Type B pancreatic cell (in vitro differentiated cells): Measurements from ENCODE around the gene GATAD2B. TPM values are rescaled to one million over a fixed set of nuclear protein-coding genes. Genes with fewer than 3 reads are reported as not detected.

Experiments used
- DNase-seq: peaks from one replicate; pipeline ENCODE4 v3.0.0; 2021; ENCODE audit warnings: mixed read lengths; ENCODE audit not compliant: unreplicated experiment; ENCODE audit errors: extremely low spot score
- H3K27ac Mint-ChIP-seq: 2 replicates; pipeline ENCODE4 v1.8.0; 2021; ENCODE audit warnings: mild to moderate bottlenecking, mixed read lengths
- H3K27me3 Mint-ChIP-seq: 2 replicates; pipeline ENCODE4 v1.8.0; 2021; ENCODE audit warnings: mixed read lengths
- H3K36me3 Mint-ChIP-seq: 2 replicates; pipeline ENCODE4 v1.8.0; 2021; ENCODE audit warnings: mixed read lengths
- H3K4me1 Mint-ChIP-seq: one replicate; pipeline ENCODE4 v1.8.0; 2021; ENCODE audit warnings: mixed read lengths; ENCODE audit not compliant: unreplicated experiment
- H3K4me3 Mint-ChIP-seq: 2 replicates; pipeline ENCODE4 v1.8.0; 2021; ENCODE audit warnings: mild to moderate bottlenecking, mixed read lengths
- H3K9me3 Mint-ChIP-seq: 2 replicates; pipeline ENCODE4 v1.8.0; 2021; ENCODE audit warnings: mixed read lengths
- CTCF ChIP-seq: fragments of 200-600 bp; sonication (generic); conservative IDR thresholded peaks from 2 replicates; pipeline ENCODE4 v1.5.0; 2021; ENCODE audit warnings: antibody characterized with exemption, mild to moderate bottlenecking
- total RNA-seq: library from RNA; stranded (reverse); gene quantifications from 2 replicates; pipeline ENCODE4 v1.2.1, GENCODE V29; 2021; ENCODE audit warnings: low replicate concordance

GATAD2B gene
- total RNA-seq, 1 donor from 2014 or later, result 51.4 TPM

DNA sequence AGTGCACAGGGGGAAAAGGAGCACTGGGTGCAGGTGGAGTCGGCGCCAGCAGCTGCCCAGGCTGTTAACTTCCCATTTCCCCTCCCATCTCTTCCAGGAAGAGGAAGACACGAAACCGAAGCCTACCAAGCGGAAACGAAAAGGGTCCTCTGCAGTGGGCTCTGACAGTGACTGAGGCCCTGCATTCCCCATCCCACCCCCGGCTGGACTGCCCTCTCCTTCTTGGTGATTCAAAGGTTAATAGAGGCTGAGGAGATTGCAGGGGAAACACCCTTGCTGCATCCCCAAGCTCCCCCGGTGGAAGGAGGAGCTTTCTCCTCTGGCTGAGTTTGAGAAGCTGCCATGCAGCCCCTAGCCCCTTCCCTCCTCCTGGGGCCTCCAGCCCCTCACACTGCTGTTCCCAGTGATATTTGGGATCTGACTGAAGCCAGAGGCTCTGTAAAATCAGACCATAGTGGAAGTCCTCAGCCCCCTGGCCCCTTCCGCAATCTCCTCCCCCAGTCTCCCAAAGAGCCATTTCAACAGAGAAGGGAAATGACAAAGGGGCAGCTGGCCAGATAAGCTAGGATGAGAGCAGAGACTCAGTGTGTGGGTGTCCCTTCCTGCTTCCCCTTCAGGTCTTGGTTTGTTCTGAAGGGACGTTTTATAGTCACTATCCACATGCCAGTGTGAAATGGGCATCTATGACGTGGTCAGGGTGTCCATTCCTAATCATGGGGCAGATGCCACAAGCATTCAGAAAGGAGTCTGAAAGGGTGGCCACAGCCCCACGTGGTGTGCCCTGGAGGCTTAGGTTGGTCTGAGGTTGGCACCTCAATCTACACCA is 149.5 kb downstream of the GATAD2B start:
- Mint-ChIP-seq H3K27me3 (no peaks in the 10 kb centered on the region), H3K27ac (no peak overlapping the region), H3K4me3 (peak overlapping the region; percentile 62), H3K9me3 (no peaks in the 10 kb centered on the region), H3K36me3 (no peaks in the 10 kb centered on the region), H3K4me1 (peaks cover 13% of the 10 kb centered on the region)
- no peak for DNase-seq
- no peak for TF ChIP-seq CTCF

GRCh38 chr1:153771841-153772593 is 150.8 kb downstream of the GATAD2B start:
- TF ChIP-seq CTCF, result peak; percentile 74
- Mint-ChIP-seq H3K4me3 (no peak overlapping the region), H3K9me3 (no peaks in the 10 kb centered on the region), H3K36me3 (peaks cover 7% of the 10 kb centered on the region), H3K4me1 (peaks cover 9% of the 10 kb centered on the region), H3K27me3 (no peaks in the 10 kb centered on the region), H3K27ac (no peak overlapping the region)
- no peak for DNase-seq

DNA sequence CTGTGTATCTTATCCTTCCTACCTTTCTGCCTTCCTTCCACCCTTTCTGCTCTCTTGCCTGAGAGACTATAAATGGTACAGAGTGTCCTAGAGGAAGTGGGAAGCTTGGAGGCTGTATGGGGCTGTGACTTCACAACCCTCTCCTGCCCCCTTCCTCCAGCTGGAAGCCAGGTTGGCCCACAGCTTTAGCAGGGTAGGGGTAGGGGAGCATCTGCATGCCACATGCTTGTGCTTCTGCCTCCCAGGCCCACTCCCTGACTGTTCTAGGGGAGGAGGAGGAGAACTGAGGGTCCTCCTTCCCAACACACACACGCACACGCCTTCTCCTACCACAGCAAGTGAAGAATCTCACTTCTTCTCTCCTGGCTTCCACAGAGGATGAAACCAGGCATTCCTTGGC is 151.5 kb downstream of the GATAD2B start:
- no peak overlapping the region for H3K4me3 Mint-ChIP-seq
- no peak overlapping the region for H3K27ac Mint-ChIP-seq
- DNase-seq, result no peak
- H3K4me1 Mint-ChIP-seq, result peaks cover 3% of the 10 kb centered on the region
- no peak for TF ChIP-seq CTCF
- H3K9me3 Mint-ChIP-seq, result no peaks in the 10 kb centered on the region
- H3K36me3 Mint-ChIP-seq, result peaks cover 8% of the 10 kb centered on the region
- no peaks in the 10 kb centered on the region for H3K27me3 Mint-ChIP-seq

DNA sequence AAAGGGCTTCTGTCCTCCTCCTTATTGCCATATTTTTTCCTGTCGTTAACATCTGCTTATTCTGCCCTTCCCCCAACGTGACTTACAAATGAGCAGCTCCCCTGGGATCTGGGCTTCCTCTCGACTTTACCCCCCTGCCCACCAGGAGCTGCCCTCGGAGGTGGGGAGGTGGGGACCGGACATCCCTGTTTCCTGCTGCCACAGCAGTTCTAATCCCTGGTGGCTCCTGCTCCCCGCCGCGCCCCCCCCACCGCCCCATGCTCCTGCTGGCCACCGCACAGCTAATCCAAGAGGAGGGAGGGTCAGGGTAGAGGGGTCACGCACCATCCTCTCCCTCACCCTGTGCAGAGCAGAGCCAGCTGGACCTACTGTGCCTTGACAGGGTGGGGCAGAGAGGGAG is 152.0 kb downstream of the GATAD2B start:
- H3K4me1 Mint-ChIP-seq, result peaks cover 3% of the 10 kb centered on the region
- TF ChIP-seq CTCF, result no peak
- no peak for DNase-seq
- H3K4me3 Mint-ChIP-seq, result no peak overlapping the region
- no peaks in the 10 kb centered on the region for H3K27me3 Mint-ChIP-seq
- no peaks in the 10 kb centered on the region for H3K9me3 Mint-ChIP-seq
- H3K36me3 Mint-ChIP-seq, result peaks cover 8% of the 10 kb centered on the region
- no peak overlapping the region for H3K27ac Mint-ChIP-seq

DNA sequence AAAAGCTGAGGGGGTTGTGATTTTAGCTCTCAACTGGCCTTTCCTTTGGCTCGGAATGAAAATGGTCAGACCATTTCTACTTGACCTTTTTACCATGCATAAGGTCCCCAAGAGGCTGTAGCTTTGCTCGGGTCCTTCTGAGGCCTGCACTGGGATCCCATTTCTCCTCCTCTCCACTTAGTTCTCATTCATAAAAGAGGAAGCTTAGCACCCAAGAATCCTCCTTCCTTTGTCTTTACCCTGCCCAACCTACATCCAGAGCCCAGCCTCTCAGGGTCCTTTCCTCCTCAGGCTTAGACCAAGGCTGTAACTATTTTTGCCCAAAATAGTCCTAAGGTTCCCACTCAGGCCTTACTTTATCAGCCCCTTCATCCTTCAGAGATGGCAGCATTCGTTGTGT is 153.6 kb downstream of the GATAD2B start:
- no peaks in the 10 kb centered on the region for H3K9me3 Mint-ChIP-seq

More for the DNA sequence above, 153.6 kb downstream of the GATAD2B start:
- DNase-seq, result no peak
- no peak overlapping the region for H3K4me3 Mint-ChIP-seq
- TF ChIP-seq CTCF, result no peak
- H3K4me1 Mint-ChIP-seq, result no peaks in the 10 kb centered on the region
- H3K36me3 Mint-ChIP-seq, result peaks cover 8% of the 10 kb centered on the region
- no peaks in the 10 kb centered on the region for H3K27me3 Mint-ChIP-seq
- H3K27ac Mint-ChIP-seq, result no peak overlapping the region
